ENCODE data around the gene TEAD1. TPM values are rescaled to one million over a fixed set of nuclear protein-coding genes. Genes with fewer than 3 reads are reported as not detected.

The TEAD1 gene
- polyA plus RNA-seq, 1 experiment: 79.2 TPM

DNA sequence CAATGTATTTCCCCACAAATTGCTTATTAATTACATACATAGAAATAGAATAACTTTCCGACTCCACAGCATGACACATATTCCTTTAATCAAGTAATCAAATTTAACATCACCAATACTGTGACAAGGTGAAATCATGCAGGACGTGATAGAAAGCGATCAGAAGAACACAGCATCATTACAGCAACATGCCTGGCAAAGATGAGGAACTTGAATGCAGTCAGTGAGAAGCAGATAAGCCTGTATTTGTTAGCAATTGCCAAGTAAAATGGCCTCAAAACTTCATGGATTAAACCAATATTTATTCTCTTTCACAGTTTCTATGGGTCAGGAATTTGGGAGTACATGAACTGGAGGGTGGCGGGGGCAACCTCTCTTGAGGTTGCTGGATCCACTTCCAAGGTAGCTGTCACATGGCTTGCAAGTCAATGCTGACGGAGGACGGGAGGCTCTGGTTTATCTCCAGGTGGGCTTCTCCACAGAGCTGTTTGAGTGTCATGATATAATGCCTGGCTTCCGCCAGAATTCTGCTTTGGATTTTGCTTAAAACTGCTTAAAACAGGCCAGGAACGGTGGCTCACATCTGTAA is 12.0 kb upstream of the TEAD1 start:
- no peaks in the 10 kb centered on the region; the same call in 1 of the 2 replicates for H3K27me3 ChIP-seq (ENCODE audit: control insufficient read depth, insufficient read depth, low read length)
- no peak for DNase-seq (ENCODE audit: low read depth)
- ChIA-PET CTCF (no interaction called here), POLR2A (no interaction called here)
- TF ChIP-seq, protein P1, sequence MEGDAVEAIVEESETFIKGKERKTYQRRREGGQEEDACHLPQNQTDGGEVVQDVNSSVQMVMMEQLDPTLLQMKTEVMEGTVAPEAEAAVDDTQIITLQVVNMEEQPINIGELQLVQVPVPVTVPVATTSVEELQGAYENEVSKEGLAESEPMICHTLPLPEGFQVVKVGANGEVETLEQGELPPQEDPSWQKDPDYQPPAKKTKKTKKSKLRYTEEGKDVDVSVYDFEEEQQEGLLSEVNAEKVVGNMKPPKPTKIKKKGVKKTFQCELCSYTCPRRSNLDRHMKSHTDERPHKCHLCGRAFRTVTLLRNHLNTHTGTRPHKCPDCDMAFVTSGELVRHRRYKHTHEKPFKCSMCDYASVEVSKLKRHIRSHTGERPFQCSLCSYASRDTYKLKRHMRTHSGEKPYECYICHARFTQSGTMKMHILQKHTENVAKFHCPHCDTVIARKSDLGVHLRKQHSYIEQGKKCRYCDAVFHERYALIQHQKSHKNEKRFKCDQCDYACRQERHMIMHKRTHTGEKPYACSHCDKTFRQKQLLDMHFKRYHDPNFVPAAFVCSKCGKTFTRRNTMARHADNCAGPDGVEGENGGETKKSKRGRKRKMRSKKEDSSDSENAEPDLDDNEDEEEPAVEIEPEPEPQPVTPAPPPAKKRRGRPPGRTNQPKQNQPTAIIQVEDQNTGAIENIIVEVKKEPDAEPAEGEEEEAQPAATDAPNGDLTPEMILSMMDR (IDR thresholded peaks at IDR 0.05; ENCODE audit: insufficient read depth, low read depth, low read length): no peak
- H3K4me3 ChIP-seq (ENCODE audit: low read depth, low read length): no peak overlapping the region
- no peaks in the 10 kb centered on the region for H3K36me3 ChIP-seq (ENCODE audit: control insufficient read depth, insufficient read depth, low read length)

DNA sequence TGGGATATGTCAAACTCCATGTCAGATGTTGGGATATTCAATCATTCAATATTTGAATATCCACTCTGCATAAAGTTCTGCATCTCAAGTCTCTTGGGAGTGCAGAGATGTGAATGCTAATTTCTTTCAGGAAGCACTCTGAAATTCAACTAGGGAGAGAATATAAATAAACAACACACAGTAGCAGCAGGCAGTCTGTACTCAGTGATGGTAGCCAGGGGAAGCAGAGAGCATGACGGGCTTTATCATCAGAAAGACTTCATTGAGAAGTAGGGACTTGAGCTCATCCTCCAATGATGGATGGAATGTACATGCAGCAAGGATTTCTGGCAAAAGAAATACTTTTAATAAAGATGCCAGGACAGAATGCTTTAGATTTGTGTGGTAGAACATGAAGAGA is 9.8 kb upstream of the TEAD1 start:
- Histone ChIP-seq H3K4me3 (ENCODE audit: low read depth, low read length) (no peak overlapping the region), H3K27me3 (ENCODE audit: control insufficient read depth, insufficient read depth, low read length) (no peaks in the 10 kb centered on the region; the same call in 1 of the 2 replicates), H3K36me3 (ENCODE audit: control insufficient read depth, insufficient read depth, low read length) (no peaks in the 10 kb centered on the region)
- TF ChIP-seq, protein P1 (IDR thresholded peaks at IDR 0.05; ENCODE audit: insufficient read depth, low read depth, low read length): no peak
- no peak for DNase-seq (ENCODE audit: low read depth)
- POLR2A ChIA-PET: no interaction called here
- CTCF ChIA-PET: no interaction called here

DNA sequence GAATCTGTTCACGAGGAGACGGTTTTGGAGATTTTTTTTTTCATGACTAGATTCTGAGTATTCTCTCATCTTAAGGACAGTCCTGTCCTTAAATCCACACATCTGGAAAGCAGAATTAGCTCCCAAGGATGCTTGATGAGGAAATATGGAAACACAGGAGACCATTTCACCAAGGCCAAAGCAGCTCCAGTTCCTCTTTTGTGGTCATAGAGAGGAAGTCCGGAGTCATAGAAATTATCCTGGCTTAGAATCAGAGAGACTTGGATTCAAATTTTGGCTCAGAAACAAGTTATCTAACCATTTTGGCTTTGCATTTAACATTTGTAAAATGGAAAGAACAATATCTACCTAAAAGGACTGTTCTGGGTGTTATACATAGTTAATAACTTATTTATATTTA is 7.3 kb upstream of the TEAD1 start:
- Histone ChIP-seq H3K27me3 (ENCODE audit: control insufficient read depth, insufficient read depth, low read length) (no peaks in the 10 kb centered on the region; the same call in 1 of the 2 replicates), H3K36me3 (ENCODE audit: control insufficient read depth, insufficient read depth, low read length) (no peaks in the 10 kb centered on the region), H3K4me3 (ENCODE audit: low read depth, low read length) (no peak overlapping the region)
- POLR2A ChIA-PET: no interaction called here
- TF ChIP-seq, protein P1 (IDR thresholded peaks at IDR 0.05; ENCODE audit: insufficient read depth, low read depth, low read length): no peak
- CTCF ChIA-PET: no interaction called here
- no peak for DNase-seq (ENCODE audit: low read depth)

DNA sequence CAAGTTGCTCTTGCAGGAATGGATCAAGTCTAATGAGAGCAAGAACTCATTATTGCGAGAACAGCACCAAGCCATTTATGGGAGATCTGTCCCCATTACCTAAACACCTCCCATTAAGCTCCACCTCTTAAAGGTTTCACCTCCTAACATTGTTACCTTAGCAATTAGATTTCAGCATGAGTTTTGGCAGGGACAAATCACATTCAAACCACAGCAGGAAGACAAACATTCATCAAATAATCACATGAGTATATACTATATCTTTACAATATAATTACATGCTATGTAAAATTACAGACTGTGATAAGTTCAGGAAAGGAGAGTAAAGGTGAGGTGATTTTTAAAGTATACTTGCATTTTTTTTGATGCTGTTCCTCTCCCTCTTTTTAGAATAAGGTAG is 6.6 kb upstream of the TEAD1 start:
- no peak for DNase-seq (ENCODE audit: low read depth)
- Histone ChIP-seq H3K36me3 (ENCODE audit: control insufficient read depth, insufficient read depth, low read length) (no peaks in the 10 kb centered on the region), H3K4me3 (ENCODE audit: low read depth, low read length) (no peak overlapping the region), H3K27me3 (ENCODE audit: control insufficient read depth, insufficient read depth, low read length) (no peaks in the 10 kb centered on the region; the same call in 1 of the 2 replicates)
- ChIA-PET CTCF (no interaction called here), POLR2A (no interaction called here)
- TF ChIP-seq, protein P1 (IDR thresholded peaks at IDR 0.05; ENCODE audit: insufficient read depth, low read depth, low read length): no peak

DNA sequence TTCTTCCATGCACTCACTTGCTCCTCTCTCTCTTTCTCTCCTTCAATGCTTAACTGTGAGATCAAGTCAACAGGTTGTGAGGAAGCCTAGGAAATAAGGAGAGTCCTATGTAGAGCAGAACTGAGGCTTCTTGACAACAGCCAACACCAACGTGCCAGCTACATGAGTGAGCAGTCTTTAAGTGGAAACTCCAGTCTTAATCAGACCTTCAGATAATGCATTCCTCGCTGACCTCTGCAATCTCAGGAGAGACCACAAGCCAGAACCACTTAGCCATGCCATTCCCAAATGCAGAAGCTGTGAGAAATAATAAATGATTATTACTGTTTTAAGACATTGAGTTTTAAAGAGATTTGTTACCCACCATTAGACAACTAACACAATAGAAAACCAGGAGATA is 6.1 kb upstream of the TEAD1 start:
- ChIA-PET CTCF (interaction anchor here (0.8 kb wide), 1 partner anchor 337 kb away, joined by 3 read pairs; no protein-coding TSS in a partner anchor), POLR2A (no interaction called here)
- no peaks in the 10 kb centered on the region for H3K36me3 ChIP-seq (ENCODE audit: control insufficient read depth, insufficient read depth, low read length)
- H3K27me3 ChIP-seq (ENCODE audit: control insufficient read depth, insufficient read depth, low read length): no peaks in the 10 kb centered on the region; the same call in 1 of the 2 replicates
- no peak overlapping the region for H3K4me3 ChIP-seq (ENCODE audit: low read depth, low read length)
- DNase-seq (ENCODE audit: low read depth): no peak
- TF ChIP-seq, protein P1 (IDR thresholded peaks at IDR 0.05; ENCODE audit: insufficient read depth, low read depth, low read length): no peak

Measured in BJ (cell line).